Measurements from ENCODE around the gene DAAM1. TPM values are rescaled to one million over a fixed set of nuclear protein-coding genes. Genes with fewer than 3 reads are reported as not detected.

The DAAM1 gene
- total and polyA plus RNA-seq, 8 donors: 6.2 to 26.7 (median 16.0) TPM

DNA sequence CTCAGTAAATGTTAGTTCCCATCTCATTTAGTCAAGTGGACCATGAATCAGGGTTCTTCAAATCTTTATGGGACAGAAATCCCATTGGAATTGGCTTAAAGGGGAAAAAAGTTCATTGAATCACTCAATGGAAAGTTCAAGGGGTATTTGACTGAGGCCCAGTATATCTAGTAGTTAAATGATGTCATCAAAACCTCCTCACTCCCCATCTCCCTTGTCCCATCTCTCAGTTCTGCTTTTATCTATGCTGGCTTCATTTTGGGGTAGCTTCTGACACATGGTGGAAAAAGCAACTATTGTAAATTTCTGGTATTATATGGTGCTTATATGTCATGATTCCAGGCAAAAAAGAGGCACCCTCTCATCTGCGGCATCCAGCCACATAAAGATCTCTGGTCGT, 51.9 kb downstream of the DAAM1 start:
- 96 to 98% methylated on average over 2 of the region's 2 CpGs for WGBS, 2 donors
- H3K27ac ChIP-seq: no peak overlapping the region
- ATAC-seq: no peak

GRCh38 chr14:59241121-59241520, 52.7 kb downstream of the DAAM1 start:
- WGBS, 2 donors: 73 to 89% methylated on average over 2 of the region's 2 CpGs
- H3K27me3 ChIP-seq: no peaks in the 10 kb centered on the region
- TF ChIP-seq, protein P1, sequence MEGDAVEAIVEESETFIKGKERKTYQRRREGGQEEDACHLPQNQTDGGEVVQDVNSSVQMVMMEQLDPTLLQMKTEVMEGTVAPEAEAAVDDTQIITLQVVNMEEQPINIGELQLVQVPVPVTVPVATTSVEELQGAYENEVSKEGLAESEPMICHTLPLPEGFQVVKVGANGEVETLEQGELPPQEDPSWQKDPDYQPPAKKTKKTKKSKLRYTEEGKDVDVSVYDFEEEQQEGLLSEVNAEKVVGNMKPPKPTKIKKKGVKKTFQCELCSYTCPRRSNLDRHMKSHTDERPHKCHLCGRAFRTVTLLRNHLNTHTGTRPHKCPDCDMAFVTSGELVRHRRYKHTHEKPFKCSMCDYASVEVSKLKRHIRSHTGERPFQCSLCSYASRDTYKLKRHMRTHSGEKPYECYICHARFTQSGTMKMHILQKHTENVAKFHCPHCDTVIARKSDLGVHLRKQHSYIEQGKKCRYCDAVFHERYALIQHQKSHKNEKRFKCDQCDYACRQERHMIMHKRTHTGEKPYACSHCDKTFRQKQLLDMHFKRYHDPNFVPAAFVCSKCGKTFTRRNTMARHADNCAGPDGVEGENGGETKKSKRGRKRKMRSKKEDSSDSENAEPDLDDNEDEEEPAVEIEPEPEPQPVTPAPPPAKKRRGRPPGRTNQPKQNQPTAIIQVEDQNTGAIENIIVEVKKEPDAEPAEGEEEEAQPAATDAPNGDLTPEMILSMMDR (IDR thresholded peaks at IDR 0.05): no peak
- FAIRE-seq: no peak
- no peak overlapping the region for H3K27ac ChIP-seq
- intact Hi-C loops (cut with DNase I): no loop called here
- no peaks in the 10 kb centered on the region for H3K36me3 ChIP-seq
- no peak for ATAC-seq
- no peaks in the 10 kb centered on the region for H3K9me3 ChIP-seq
- no peak for DNase-seq
- no peaks in the 10 kb centered on the region for H3K4me1 ChIP-seq
- H3K4me3 ChIP-seq: no peak overlapping the region

More for the DNA sequence above, 51.9 kb downstream of the DAAM1 start:
- no peak for DNase-seq
- Histone ChIP-seq H3K36me3 (no peaks in the 10 kb centered on the region), H3K27me3 (no peaks in the 10 kb centered on the region), H3K4me3 (no peak overlapping the region), H3K4me1 (no peaks in the 10 kb centered on the region), H3K9me3 (no peaks in the 10 kb centered on the region)
- FAIRE-seq: no peak
- TF ChIP-seq, protein P1 (IDR thresholded peaks at IDR 0.05): no peak
- intact Hi-C loops (cut with DNase I): no loop called here

- H3K4me3 ChIP-seq: no peak overlapping the region
Measured at GRCh38 chr14:59243174-59243573, 54.7 kb downstream of the DAAM1 start.

GRCh38 chr14:59244581-59244980, 56.1 kb downstream of the DAAM1 start:
- H3K4me1 ChIP-seq: peaks cover 0 to 4% (median 3%) of the 10 kb centered on the region in 3 donors
- intact Hi-C loops (cut with DNase I): no loop called here
- FAIRE-seq (no peak), DNase-seq (no peak), ATAC-seq (peak in 2 of 4 donors; percentile 20 to 32)
- no peaks in the 10 kb centered on the region for H3K27me3 ChIP-seq
- no peaks in the 10 kb centered on the region for H3K36me3 ChIP-seq
- H3K9me3 ChIP-seq: no peaks in the 10 kb centered on the region
- H3K27ac ChIP-seq: no peak overlapping the region
- 39 to 44% methylated on average over 2 of the region's 2 CpGs for WGBS, 2 donors
- TF ChIP-seq, protein P1 (IDR thresholded peaks at IDR 0.05): no peak
- H3K4me3 ChIP-seq: no peak overlapping the region

More at GRCh38 chr14:59243174-59243573, 54.7 kb downstream of the DAAM1 start:
- TF ChIP-seq, protein P1 (IDR thresholded peaks at IDR 0.05): no peak
- Histone ChIP-seq H3K27ac (no peak overlapping the region), H3K36me3 (no peaks in the 10 kb centered on the region), H3K27me3 (no peaks in the 10 kb centered on the region), H3K9me3 (no peaks in the 10 kb centered on the region), H3K4me1 (peaks cover 0 to 4% (median 3%) of the 10 kb centered on the region in 3 donors)
- intact Hi-C loops (cut with DNase I): no loop called here
- 78 to 80% methylated on average over 1 of the region's 1 CpG for WGBS, 2 donors
- DNase-seq (no peak), ATAC-seq (no peak), FAIRE-seq (no peak)

GRCh38 chr14:59245809-59246295, 57.4 kb downstream of the DAAM1 start:
- intact Hi-C loops (cut with DNase I): no loop called here
- 81 to 83% methylated on average over 1 of the region's 1 CpG for WGBS, 2 donors
- Histone ChIP-seq H3K27me3 (no peaks in the 10 kb centered on the region), H3K4me1 (peaks cover 0 to 4% (median 3%) of the 10 kb centered on the region in 3 donors), H3K27ac (no peak overlapping the region), H3K4me3 (no peak overlapping the region), H3K36me3 (no peaks in the 10 kb centered on the region), H3K9me3 (no peaks in the 10 kb centered on the region)
- ATAC-seq (no peak), FAIRE-seq (no peak), DNase-seq (no peak)
- TF ChIP-seq, protein P1 (IDR thresholded peaks at IDR 0.05): no peak
